Choroid plexus epithelial cell (primary cell): ENCODE measurements around the gene PAX9.
A peak's percentile ranks its signal among the peaks of the same experiment; 100 is the strongest.

Experiments
- DNase-seq: peaks from one replicate; pipeline ENCODE4 v3.0.0-alpha.2; 2010; ENCODE audit warnings: low read depth
- H3K4me3 ChIP-seq: 2 replicates; pipeline ENCODE4 v1.5.1; 2011; ENCODE audit warnings: low read depth, mild to moderate bottlenecking, control low read depth, low read length, moderate library complexity
- CTCF ChIP-seq: conservative IDR thresholded peaks from 2 replicates; pipeline ENCODE4 v1.5.1; 2011; ENCODE audit warnings: low read depth, mild to moderate bottlenecking, control low read depth, inconsistent platforms, low read length, moderate library complexity

PAX9 gene

GRCh38 chr14:36664322-36665193, 2.9 kb downstream of the PAX9 start:
- no peak for DNase-seq
- H3K4me3 ChIP-seq, result no peak overlapping the region
- TF ChIP-seq CTCF, result no peak

GRCh38 chr14:36665887-36666415, 4.3 kb downstream of the PAX9 start:
- no peak for DNase-seq
- TF ChIP-seq CTCF, result no peak
- H3K4me3 ChIP-seq, result no peak overlapping the region

- no peak for DNase-seq
- H3K4me3 ChIP-seq, result peak overlapping the region; percentile 20
- no peak for TF ChIP-seq CTCF
These were observed 5.0 kb downstream of the PAX9 start for GRCh38 chr14:36666416-36667206.

- no peak for TF ChIP-seq CTCF
- H3K4me3 ChIP-seq, result no peak overlapping the region
- no peak for DNase-seq
These were observed 6.0 kb downstream of the PAX9 start for GRCh38 chr14:36667679-36668078.

GRCh38 chr14:36671149-36671548, 9.5 kb downstream of the PAX9 start:
- TF ChIP-seq CTCF, result no peak
- no peak overlapping the region for H3K4me3 ChIP-seq

GRCh38 chr14:36672095-36672494, 10.4 kb downstream of the PAX9 start:
- no peak for DNase-seq
- no peak for TF ChIP-seq CTCF
- H3K4me3 ChIP-seq, result no peak overlapping the region

More at GRCh38 chr14:36671149-36671548, 9.5 kb downstream of the PAX9 start:
- no peak for DNase-seq
